Mammary epithelial cell (primary cell): ENCODE results near the gene ASRGL1.

ENCODE experiments used
- EZH2 ChIP-seq: IDR thresholded peaks from 2 replicates; pipeline ENCODE4 v1.6.1; 2012; ENCODE audit warnings: low read length, inconsistent platforms, borderline replicate concordance
- TF ChIP-seq, protein P1 (sequence below), 2 donors: IDR thresholded peaks in 1 of 2; conservative IDR thresholded peaks in 1 of 2; 2 replicates each; pipeline ENCODE4 v1.5.1; 2011 to 2012; ENCODE audit warnings: inconsistent platforms in 2 of 2, low read length in 2 of 2, mild to moderate bottlenecking in 2 of 2, control low read depth in 1 of 2, low read depth in 1 of 2; ENCODE audit not compliant: insufficient read depth in 1 of 2; ENCODE audit errors: extremely low read depth in 1 of 2

DNA sequence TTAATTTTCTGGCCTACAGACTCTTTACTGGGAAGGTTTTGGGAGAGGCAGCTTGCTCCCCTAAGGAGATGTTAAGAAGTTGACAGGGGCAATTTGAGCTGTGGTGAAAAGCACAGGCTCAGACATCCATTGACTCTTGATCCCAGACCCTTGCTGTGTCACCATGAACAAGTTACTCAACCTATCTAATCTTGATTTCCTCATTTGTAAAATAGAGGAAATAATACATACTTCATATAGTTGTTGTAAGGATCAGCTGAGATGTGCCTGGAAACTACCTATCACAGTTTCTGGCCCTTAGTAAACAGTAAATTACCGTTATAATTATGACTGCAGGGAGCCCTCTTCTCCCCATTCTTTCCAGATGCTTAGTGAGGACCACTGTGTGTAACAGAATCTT, 21.8 kb upstream of the ASRGL1 start:
- TF ChIP-seq, protein P1, sequence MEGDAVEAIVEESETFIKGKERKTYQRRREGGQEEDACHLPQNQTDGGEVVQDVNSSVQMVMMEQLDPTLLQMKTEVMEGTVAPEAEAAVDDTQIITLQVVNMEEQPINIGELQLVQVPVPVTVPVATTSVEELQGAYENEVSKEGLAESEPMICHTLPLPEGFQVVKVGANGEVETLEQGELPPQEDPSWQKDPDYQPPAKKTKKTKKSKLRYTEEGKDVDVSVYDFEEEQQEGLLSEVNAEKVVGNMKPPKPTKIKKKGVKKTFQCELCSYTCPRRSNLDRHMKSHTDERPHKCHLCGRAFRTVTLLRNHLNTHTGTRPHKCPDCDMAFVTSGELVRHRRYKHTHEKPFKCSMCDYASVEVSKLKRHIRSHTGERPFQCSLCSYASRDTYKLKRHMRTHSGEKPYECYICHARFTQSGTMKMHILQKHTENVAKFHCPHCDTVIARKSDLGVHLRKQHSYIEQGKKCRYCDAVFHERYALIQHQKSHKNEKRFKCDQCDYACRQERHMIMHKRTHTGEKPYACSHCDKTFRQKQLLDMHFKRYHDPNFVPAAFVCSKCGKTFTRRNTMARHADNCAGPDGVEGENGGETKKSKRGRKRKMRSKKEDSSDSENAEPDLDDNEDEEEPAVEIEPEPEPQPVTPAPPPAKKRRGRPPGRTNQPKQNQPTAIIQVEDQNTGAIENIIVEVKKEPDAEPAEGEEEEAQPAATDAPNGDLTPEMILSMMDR (conservative IDR thresholded peaks at IDR 0.05 in 1 of 2, IDR thresholded peaks at IDR 0.05 in 1 of 2; ENCODE audit: extremely low read depth in 1 of 2, insufficient read depth in 1 of 2, low read depth in 1 of 2, low read length in 2 of 2) = no peak
- no peak for TF ChIP-seq EZH2
